HepG2 (cell line): Measurements from ENCODE around the gene PCNT. TPM values are rescaled to one million over a fixed set of nuclear protein-coding genes. Genes with fewer than 3 reads are reported as not detected.

ENCODE experiments used
- ARNT ChIP-seq: fragments of 450-650 bp; IDR thresholded peaks from 2 replicates; pipeline ENCODE4 v1.6.1; 2017
- ATF3 ChIP-seq: sonication (generic); formaldehyde crosslinking; IDR thresholded peaks from 2 replicates; pipeline ENCODE4 v1.4.0; 2020; ENCODE audit warnings: missing genetic modification reagents
- CBX1 ChIP-seq: IDR thresholded peaks from one replicate; pipeline ENCODE4 v1.6.1; 2016; ENCODE audit warnings: antibody characterized with exemption, low read depth
- CREBL2 ChIP-seq: sonication (generic); formaldehyde crosslinking; IDR thresholded peaks from 2 replicates; pipeline ENCODE4 v1.8.1; 2023; ENCODE audit warnings: missing genetic modification reagents, mild to moderate bottlenecking, borderline replicate concordance
- E2F2 ChIP-seq: sonication (generic); formaldehyde crosslinking; IDR thresholded peaks from 2 replicates; pipeline ENCODE4 v1.4.0; 2020; ENCODE audit warnings: missing genetic modification reagents, borderline replicate concordance
- FOXK2 ChIP-seq: fragments of 450-650 bp; IDR thresholded peaks from 2 replicates; pipeline ENCODE4 v1.6.1; 2016
- HES4 ChIP-seq: sonication (generic); formaldehyde crosslinking; IDR thresholded peaks from 2 replicates; pipeline ENCODE4 v1.9.0; 2021; ENCODE audit warnings: mild to moderate bottlenecking, missing genetic modification reagents, borderline replicate concordance
- LCORL ChIP-seq, 2 experiments: fragments of 450-650 bp in 1 of 2; sonication (generic) in 1 of 2; formaldehyde crosslinking in 1 of 2; IDR thresholded peaks; 2 replicates each; pipeline versions ENCODE4 v1.5.0 to v1.6.1; 2017 to 2020; ENCODE audit warnings: antibody characterized with exemption in 1 of 2, missing genetic modification reagents in 1 of 2
- MIXL1 ChIP-seq: IDR thresholded peaks from 2 replicates; pipeline ENCODE4 v1.6.1; 2016
- MLLT10 ChIP-seq: sonication (generic); formaldehyde crosslinking; IDR thresholded peaks from 2 replicates; pipeline ENCODE4 v1.4.0; 2020; ENCODE audit warnings: missing genetic modification reagents
- RARA ChIP-seq: IDR thresholded peaks from 2 replicates; pipeline ENCODE4 v1.6.1; 2016; ENCODE audit warnings: missing genetic modification reagents, missing compliant biosample characterization
- RFXANK ChIP-seq: IDR thresholded peaks from 2 replicates; pipeline ENCODE4 v1.6.1; 2016
- RXRB ChIP-seq: IDR thresholded peaks from 2 replicates; pipeline ENCODE4 v1.6.1; 2016; ENCODE audit warnings: borderline replicate concordance, missing genetic modification reagents, missing compliant biosample characterization
- SAP130 ChIP-seq: IDR thresholded peaks from 2 replicates; pipeline ENCODE4 v1.6.1; 2016; ENCODE audit warnings: low read depth
- SMARCC2 ChIP-seq: fragments of 450-650 bp; IDR thresholded peaks from 2 replicates; pipeline ENCODE4 v1.6.1; 2017; ENCODE audit warnings: antibody characterized with exemption, mild to moderate bottlenecking
- U2AF1 ChIP-seq: fragments of 200-400 bp; formaldehyde crosslinking; optimal IDR thresholded peaks from 2 replicates; pipeline ENCODE3; 2017; ENCODE audit warnings: mild to moderate bottlenecking, low read depth, low read length
- U2AF2 ChIP-seq: fragments of 200-400 bp; formaldehyde crosslinking; IDR thresholded peaks from 2 replicates; pipeline ENCODE4 v1.6.1; 2017; ENCODE audit warnings: low read depth, mild to moderate bottlenecking, low read length
- ZBTB49 ChIP-seq: sonication (generic); formaldehyde crosslinking; IDR thresholded peaks from 2 replicates; pipeline ENCODE4 v1.4.0; 2020; ENCODE audit warnings: missing genetic modification reagents, borderline replicate concordance
- ZFP41 ChIP-seq: sonication (generic); formaldehyde crosslinking; IDR thresholded peaks from 2 replicates; pipeline ENCODE4 v1.4.0; 2020; ENCODE audit warnings: mild to moderate bottlenecking, missing genetic modification reagents, borderline replicate concordance
- ZNF136 ChIP-seq: sonication (generic); formaldehyde crosslinking; IDR thresholded peaks from 2 replicates; pipeline ENCODE4 v1.8.1; 2022; ENCODE audit warnings: low read depth, mild to moderate bottlenecking, moderate library complexity, missing genetic modification reagents
- ZNF331 ChIP-seq: sonication (generic); formaldehyde crosslinking; IDR thresholded peaks from 2 replicates; pipeline ENCODE4 v1.4.0; 2020; ENCODE audit warnings: missing genetic modification reagents
- ZNF496 ChIP-seq: sonication (generic); formaldehyde crosslinking; IDR thresholded peaks from 2 replicates; pipeline ENCODE4 v1.8.1; 2023; ENCODE audit warnings: mild to moderate bottlenecking, moderate library complexity, missing genetic modification reagents; ENCODE audit not compliant: insufficient replicate concordance
- ZNF513 ChIP-seq: sonication (generic); formaldehyde crosslinking; conservative IDR thresholded peaks from 2 replicates; pipeline ENCODE4 v1.5.0; 2020; ENCODE audit warnings: missing genetic modification reagents
- ZNF549 ChIP-seq: sonication (generic); formaldehyde crosslinking; IDR thresholded peaks from 2 replicates; pipeline ENCODE4 v1.5.0; 2020; ENCODE audit warnings: missing genetic modification reagents
- ZNF704 ChIP-seq: sonication (generic); formaldehyde crosslinking; IDR thresholded peaks from 2 replicates; pipeline ENCODE4 v1.8.1; 2023; ENCODE audit warnings: mild to moderate bottlenecking, inconsistent platforms, moderate library complexity, missing genetic modification reagents, borderline replicate concordance
- polyA plus RNA-seq, 8 experiments: library from polyadenylated mRNA; depleted of rRNA in 3 of 8; stranded (reverse) in 7 of 8; unstranded in 1 of 8; fragments of >200 nt; fragmentation: Illumina TruSeq in 4 of 8; extraction: Trizol in 4 of 8; gene quantifications; 2 replicates each; pipeline versions ENCODE4 v1.2.1 to v1.2.3, GENCODE V29; 2011 to 2016; ENCODE audit warnings: low read depth in 4 of 8, missing spikeins in 1 of 8, mixed read lengths in 1 of 8; ENCODE audit not compliant: insufficient read depth in 1 of 8
- total RNA-seq, 5 experiments: library from RNA; depleted of rRNA; stranded (reverse); fragments of >200 nt; fragmentation: Illumina TruSeq; extraction: Trizol; gene quantifications; 2 replicates each; pipeline ENCODE4 v1.2.3, GENCODE V29; 2016; ENCODE audit warnings: low read depth in 1 of 5

Gene PCNT
- total and polyA plus RNA-seq, 2 of the 13 experiments (the other 11 are each of a cell fraction or from before 2014, with no cell fraction given) = 5.6 to 12.4 TPM

- TF ChIP-seq ZBTB49 (CRISPR knock-in tag) (no peak), ZNF704 (CRISPR knock-in tag) (peak; percentile 89), ZNF549 (CRISPR knock-in tag) (no peak), RXRB (CRISPR knock-in tag) (peak; percentile 38; the same call in 1 of the 2 replicates), MLLT10 (CRISPR knock-in tag) (no peak), CREBL2 (CRISPR knock-in tag) (0 out of 2 replicates have a peak, but pooled peaks have one; percentile 70), LCORL (IDR thresholded peaks at IDR 0.05) (no peak), LCORL (CRISPR knock-in tag; IDR thresholded peaks at IDR 0.05) (peak; percentile 62; the same call in 1 of the 2 replicates), U2AF1 (peak; percentile 55), ARNT (no peak), HES4 (CRISPR knock-in tag) (no peak), ZFP41 (CRISPR knock-in tag) (no peak; the same call in 1 of the 2 replicates), SAP130 (CRISPR knock-in tag) (peak; percentile 95), ATF3 (CRISPR knock-in tag) (no peak), E2F2 (CRISPR knock-in tag) (peak; percentile 41; the same call in 1 of the 2 replicates), SMARCC2 (no peak), ZNF496 (no peak), RFXANK (CRISPR knock-in tag) (peak; percentile 98), RARA (CRISPR knock-in tag) (peak; percentile 24; the same call in 1 of the 2 replicates), MIXL1 (CRISPR knock-in tag) (no peak), ZNF136 (CRISPR knock-in tag) (no peak), U2AF2 (no peak), CBX1 (peak; percentile 49), FOXK2 (no peak), ZNF331 (CRISPR knock-in tag) (peak; percentile 46; the same call in 1 of the 2 replicates), ZNF513 (CRISPR knock-in tag) (no peak)
These were observed 134.5 kb downstream of the PCNT start, which contains the start of gene DIP2A (continued) for GRCh38 chr21:46458315-46459023.
